DMS53 (cell line): Measurements from ENCODE around the gene CEND1.

Source experiments
- DNase-seq: peaks from one replicate; lab custom pipeline; 2025; lab: John Stamatoyannopoulos, UW

CEND1 gene

GRCh38 chr11:794766-795633 is 5.1 kb upstream of the CEND1 start:
- no peak for DNase-seq

GRCh38 chr11:794013-794765 is 4.3 kb upstream of the CEND1 start:
- DNase-seq, result no peak

- DNase-seq, result no peak
Observed at GRCh38 chr11:793556-793955, 3.7 kb upstream of the CEND1 start.

- no peak for DNase-seq
Observed at GRCh38 chr11:792873-793272, 3.0 kb upstream of the CEND1 start.

- DNase-seq, result no peak
Observed at GRCh38 chr11:792535-792821, 2.6 kb upstream of the CEND1 start.

GRCh38 chr11:791658-792534 is 2.0 kb upstream of the CEND1 start:
- no peak for DNase-seq

- DNase-seq, result no peak
Observed at GRCh38 chr11:790721-791564, 1.1 kb upstream of the CEND1 start.

GRCh38 chr11:788953-789940 is 643 bp downstream of the CEND1 start:
- DNase-seq, result peak; percentile 54

- DNase-seq, result no peak
Observed at GRCh38 chr11:788009-788640, 1.8 kb downstream of the CEND1 start.

GRCh38 chr11:787084-787675 is 2.7 kb downstream of the CEND1 start:
- DNase-seq, result no peak

GRCh38 chr11:786235-787083 is 3.4 kb downstream of the CEND1 start:
- DNase-seq, result no peak

GRCh38 chr11:783581-784015 is 6.3 kb downstream of the CEND1 start:
- DNase-seq, result no peak

- DNase-seq, result no peak
Observed at GRCh38 chr11:782264-783174, 7.4 kb downstream of the CEND1 start.

GRCh38 chr11:779955-780532 is 9.8 kb downstream of the CEND1 start:
- no peak for DNase-seq

GRCh38 chr11:778976-779954 is 10.6 kb downstream of the CEND1 start:
- DNase-seq, result no peak
